HG03558 (cell line): ENCODE results near the gene KAZN.
"Not testable (repeated sequence)": the region's sequence is repeated elsewhere in the genome, so short reads cannot be mapped to it uniquely, and the experiment has no call there.

Experiments
- ATAC-seq: cut with Tn5 transposase; IDR thresholded peaks from one replicate; pipeline ENCODE4 v1.9.1; 2021; ENCODE audit warnings: moderate number of reproducible peaks; ENCODE audit not compliant: unreplicated experiment; ENCODE audit errors: extremely low read depth

Gene KAZN

GRCh38 chr1:15129944-15130343, 531.5 kb downstream of the KAZN start:
- no peak for ATAC-seq

- no peak for ATAC-seq
These were observed 532.1 kb downstream of the KAZN start for GRCh38 chr1:15130607-15131006.

- ATAC-seq = no peak
These were observed 534.5 kb downstream of the KAZN start for GRCh38 chr1:15132965-15133364.

- no peak for ATAC-seq
These were observed 535.8 kb downstream of the KAZN start for GRCh38 chr1:15134285-15134684.

- ATAC-seq = not testable (repeated sequence)
These were observed 537.1 kb downstream of the KAZN start for GRCh38 chr1:15135604-15136003.

DNA sequence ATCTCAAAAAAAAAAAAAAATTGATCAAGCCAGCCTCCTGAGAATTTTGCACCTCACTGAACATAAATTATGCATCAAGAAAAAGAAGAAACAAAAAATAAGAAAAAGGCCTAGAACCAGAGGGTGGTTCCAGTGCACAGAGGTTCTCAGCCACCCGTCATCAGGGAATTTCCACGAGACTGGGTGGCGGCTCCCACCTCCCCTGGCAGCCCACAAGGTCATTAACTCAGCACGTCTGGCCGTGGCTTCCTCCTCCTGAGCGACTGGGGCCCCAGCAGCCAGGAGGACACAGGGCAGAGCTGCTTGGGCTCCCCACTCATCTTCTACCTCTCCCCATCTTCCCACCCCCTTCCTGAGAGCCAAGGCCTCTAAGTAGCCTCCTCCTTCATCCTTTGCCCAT, 539.3 kb downstream of the KAZN start:
- ATAC-seq = no peak

GRCh38 chr1:15139654-15140350, 541.3 kb downstream of the KAZN start:
- ATAC-seq = no peak

DNA sequence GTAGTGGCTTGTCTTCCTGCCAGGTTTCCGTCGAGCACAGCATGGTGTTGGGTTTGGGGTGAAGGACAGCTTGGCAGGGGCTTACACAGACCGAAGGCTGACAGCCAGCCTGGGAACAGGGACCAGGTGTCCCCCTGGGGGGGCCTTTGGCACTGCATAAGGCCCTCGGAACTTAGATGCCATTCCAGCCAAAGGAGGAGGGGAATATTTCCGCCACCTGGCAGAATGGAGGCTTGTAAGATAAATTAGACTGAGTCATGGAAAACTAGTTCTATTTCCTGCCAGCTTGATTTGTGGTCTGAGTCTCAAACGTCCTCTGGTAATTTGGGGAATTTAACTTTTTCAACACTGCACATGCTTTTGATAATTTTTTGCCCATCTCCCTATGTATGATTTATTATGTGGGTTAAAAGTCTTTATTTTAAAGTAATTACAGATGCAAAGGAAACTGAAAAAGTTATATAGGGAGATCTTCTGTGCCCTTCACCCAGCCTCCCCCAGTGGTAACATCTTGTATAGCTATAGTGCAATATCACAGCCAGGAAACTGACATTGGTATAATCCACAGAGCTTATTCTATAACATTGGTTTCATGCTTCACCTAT, 543.6 kb downstream of the KAZN start:
- no peak for ATAC-seq

DNA sequence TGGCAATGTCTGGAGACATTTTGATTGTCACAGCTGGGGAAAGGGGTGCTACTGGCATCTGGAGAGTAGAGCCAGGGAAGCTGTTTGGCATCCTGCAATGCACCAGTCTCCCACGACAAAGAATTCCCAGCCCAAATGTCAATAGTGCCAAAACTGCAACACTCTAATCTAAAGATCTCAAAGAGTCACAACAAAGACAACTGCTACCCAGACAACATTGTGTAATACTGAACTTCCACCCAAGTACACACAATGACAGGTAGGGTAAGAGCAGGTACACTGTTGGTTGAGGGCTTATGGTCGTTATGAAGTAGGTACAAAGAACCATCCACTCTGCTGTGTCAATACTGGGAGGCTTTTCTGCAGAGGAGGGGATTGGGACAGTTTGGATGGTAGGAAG, 546.8 kb downstream of the KAZN start:
- ATAC-seq = no peak

- ATAC-seq = no peak
These were observed 547.7 kb downstream of the KAZN start for GRCh38 chr1:15146142-15146680.

GRCh38 chr1:15146971-15147376, 548.5 kb downstream of the KAZN start:
- ATAC-seq = no peak

- ATAC-seq = no peak
These were observed 549.5 kb downstream of the KAZN start for GRCh38 chr1:15148004-15148403.

- ATAC-seq = no peak
These were observed 550.0 kb downstream of the KAZN start for GRCh38 chr1:15148475-15148874.

DNA sequence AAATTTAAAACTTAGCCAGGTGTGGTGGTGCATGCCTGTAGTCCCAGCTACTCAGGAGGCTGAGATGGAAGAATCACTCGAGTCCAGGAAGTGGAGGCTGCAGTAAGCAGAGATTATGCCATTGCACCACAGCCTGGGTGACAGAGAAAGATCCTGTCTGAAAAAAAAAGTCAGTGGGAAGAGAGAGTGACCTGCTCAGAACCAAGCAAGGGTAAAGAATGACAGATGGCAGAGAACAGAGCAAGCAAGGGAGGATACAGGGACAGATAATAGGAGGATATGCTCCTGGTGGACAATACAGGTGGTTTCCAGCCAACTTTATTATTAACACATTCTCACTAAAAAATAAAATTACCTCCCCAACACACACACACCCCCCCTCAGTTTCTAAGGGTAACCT, 550.5 kb downstream of the KAZN start:
- ATAC-seq = no peak

DNA sequence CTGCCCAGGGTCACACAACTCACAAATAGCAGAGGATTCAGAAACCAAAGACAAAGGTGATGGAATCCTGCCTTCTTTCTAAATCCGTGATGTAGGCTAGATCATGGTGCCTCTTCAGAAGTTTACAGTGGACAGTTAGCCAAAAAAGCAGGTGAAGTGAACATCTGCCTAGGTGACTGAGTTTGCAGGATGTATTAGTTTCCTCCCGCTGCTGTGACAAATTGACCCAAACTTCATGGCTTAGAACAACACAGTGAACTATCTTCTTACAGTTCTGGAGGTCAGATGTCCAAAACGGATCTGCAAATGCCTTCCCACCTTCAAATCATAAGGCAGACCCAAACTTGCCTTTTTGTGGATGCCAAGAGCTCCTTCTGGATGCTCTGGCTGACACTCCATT, 551.9 kb downstream of the KAZN start:
- ATAC-seq = no peak

GRCh38 chr1:15151377-15151806, 552.9 kb downstream of the KAZN start:
- ATAC-seq = no peak

DNA sequence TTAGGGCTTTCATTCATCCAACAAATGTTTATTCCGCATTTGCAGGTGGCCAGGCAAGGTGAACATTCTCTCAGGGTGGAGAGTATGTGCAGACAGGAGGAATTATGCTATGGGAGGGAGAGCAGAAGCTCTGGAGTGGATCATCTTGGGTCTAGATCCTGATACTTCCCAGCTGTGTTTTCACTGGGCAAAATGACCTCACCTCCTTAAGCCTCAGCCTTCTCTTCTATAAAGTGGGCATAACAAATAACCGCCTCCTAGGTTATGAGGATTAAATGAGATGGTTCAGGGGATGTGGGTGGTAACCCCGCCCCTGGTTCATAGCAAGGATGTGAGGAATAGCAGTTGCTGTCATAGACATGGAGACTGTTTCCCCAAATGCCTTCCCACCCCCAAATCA, 553.4 kb downstream of the KAZN start:
- ATAC-seq = no peak

DNA sequence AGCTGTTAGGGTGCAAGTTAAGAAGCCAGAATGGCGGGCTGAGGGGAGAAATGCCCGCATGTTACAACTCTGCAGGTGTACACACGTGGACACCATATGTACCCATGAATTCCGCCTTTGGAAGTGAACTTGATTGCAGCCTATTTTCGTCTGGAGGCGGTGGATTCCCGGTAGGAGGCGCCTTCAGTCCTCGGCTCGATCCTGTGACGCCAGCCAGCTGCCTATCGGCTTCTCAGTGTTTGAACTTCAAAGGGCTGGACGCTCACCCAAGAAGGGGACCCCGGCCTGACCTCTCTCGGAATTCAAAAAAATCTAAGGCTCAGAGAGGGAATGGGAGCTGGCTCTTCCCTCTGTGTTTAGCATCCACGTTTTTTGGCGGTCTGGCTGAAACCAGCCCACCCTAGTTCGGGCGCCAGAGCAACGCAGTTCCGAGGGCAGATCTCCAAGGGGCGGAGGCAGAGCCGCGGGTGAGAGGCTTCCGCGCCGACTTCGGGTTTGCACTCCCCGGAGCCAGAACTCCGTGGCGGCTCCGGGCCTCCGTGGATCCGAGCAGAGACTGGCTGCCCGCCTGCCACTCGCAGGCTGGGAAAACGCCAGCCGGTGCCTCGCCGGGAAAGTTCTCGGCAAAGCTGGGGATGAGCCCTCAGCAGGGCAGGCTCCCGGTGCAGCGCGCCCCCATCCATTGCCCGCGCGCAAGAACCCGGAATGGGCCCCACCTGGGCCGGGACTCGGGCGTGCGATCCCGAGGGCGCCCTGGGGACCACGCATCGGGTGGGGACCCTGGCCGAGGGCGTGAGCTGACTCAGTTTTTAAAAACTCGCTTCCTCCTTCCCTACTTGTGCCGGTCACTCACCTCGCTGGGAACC, 554.1 kb downstream of the KAZN start:
- no peak for ATAC-seq

GRCh38 chr1:15153184-15153841, 554.8 kb downstream of the KAZN start, which contains the start of gene TMEM51:
Gene TMEM51, plus strand, starts transcription at chr1:15153747. Its CDS starts 61,341 bp downstream, at chr1:15215088.
- no peak for ATAC-seq

- no peak for ATAC-seq
These were observed 555.5 kb downstream of the KAZN start for GRCh38 chr1:15153842-15154479.
